NCI-H345 treated with DMSO at 0.1 percent for 48 hours (cell line): ENCODE results near the gene FN1.
"Not testable (repeated sequence)": the region's sequence is repeated elsewhere in the genome, so short reads cannot be mapped to it uniquely, and the experiment has no call there.

Experiments used
- DNase-seq: peaks from one replicate; lab custom pipeline; 2025; ENCODE audit not compliant: unreplicated experiment; lab: John Stamatoyannopoulos, UW

Gene FN1

DNA sequence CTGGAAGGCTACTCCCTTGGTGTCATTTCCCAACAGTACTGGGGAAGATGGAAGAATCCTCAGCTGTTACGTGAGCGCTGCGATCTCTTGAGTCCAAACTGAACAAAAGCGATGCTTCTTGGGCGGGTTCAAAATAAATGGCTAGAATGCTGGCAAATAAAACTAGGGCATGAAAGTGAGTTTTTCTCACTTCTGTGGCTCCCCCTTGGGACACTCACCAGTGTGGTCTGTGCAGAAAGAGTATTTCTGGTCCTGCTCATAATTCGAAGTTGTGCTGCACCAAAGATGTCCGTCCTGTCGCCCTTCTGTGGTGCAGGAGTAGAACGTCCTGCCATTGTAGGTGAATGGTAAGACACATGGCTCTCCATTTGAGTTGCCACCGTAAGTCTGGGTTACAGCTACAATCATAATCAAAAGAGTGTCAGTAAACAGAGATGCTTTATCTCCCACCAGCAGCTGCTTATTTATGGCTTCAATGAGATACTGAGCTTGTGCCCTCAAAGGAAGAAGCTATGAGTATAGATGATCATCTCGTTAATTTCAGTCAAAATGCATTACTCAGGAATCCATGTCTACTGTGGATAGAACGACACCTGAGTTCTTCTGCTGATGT lies 11.8 kb downstream of the FN1 start:
- no peak for DNase-seq

DNA sequence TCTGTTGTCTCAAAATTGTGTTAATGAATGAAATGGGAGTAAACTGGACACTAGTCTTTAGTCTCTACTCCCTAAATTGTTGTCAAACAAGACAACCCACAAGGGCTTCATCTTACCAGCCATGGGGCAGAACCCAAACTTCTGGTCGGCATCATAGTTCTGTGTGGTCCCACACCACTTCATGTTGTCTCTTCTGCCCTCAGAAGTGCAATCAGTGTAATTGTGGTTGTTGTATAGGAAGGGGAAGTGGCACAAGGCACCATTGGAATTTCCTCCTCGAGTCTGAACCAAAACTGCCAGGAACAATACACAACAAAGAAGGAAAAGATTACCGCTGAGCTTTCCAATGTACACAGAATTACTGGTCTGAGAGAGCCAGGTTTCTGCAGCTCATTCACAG lies 12.6 kb downstream of the FN1 start:
- no peak for DNase-seq

DNA sequence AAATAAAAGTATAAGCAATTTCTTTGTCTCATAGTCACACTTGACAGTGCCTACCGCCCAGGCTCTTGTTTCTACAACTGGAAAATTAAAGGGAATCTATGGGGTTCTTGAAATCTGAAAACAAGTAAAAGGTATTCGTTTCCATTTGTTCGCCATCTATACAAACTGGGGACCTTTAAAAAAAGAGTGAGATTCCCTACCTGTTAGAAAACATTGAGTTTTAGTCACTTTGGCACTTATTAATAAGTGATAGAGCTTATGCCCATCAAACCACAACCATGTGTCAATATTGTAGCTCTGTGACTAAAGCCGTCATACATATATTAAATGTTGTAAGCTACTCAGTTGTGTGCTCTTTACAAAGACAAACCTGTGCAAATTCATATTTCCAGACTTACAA lies 13.2 kb downstream of the FN1 start:
- no peak for DNase-seq

DNA sequence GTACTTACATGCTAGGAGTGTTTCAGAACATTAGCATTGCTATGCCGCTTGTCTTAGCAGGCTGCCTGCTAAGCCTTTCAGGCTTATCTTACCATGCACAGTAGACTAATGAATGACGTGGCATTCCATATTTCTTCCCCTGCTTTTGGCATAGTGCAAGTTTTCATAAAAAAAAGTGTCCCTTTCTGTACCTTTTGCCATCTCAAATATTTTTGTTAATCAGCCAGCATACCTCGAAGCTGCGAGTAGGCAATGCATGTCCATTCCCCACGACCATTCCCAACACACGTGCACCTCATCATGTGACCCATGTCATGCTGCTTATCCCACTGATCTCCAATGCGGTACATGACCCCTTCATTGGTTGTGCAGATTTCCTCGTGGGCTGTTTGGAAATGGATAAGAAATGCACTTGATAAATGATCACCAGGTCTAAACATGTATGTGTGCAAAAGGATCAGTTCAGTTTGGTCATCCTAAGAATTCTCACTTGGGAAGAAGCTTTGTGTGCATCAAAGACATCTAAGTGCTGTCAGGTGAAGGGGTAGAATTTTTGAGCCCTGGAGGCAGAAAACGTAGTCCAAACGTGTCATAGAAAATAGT lies 13.9 kb downstream of the FN1 start:
- DNase-seq: no peak

DNA sequence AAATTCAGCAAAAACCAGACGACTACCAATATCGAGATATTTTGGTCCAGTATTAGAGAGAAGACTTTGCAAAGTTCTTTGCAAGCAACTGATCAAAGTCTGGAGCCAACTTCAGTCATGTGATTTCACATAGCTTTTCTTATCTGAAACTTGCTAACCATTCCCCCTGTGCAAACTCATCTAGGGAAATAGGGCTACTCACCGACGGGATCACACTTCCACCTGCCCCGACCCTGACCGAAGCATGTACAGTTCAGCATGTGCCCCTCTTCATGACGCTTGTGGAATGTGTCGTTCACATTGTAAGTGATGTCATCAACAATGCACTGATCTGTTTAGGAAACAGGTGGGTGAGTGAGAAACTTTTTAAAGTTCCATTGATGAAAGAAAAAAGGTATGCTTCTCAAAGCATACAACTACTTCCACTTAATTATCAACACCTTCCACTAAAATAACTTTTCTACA lies 15.4 kb downstream of the FN1 start:
- DNase-seq: no peak

DNA sequence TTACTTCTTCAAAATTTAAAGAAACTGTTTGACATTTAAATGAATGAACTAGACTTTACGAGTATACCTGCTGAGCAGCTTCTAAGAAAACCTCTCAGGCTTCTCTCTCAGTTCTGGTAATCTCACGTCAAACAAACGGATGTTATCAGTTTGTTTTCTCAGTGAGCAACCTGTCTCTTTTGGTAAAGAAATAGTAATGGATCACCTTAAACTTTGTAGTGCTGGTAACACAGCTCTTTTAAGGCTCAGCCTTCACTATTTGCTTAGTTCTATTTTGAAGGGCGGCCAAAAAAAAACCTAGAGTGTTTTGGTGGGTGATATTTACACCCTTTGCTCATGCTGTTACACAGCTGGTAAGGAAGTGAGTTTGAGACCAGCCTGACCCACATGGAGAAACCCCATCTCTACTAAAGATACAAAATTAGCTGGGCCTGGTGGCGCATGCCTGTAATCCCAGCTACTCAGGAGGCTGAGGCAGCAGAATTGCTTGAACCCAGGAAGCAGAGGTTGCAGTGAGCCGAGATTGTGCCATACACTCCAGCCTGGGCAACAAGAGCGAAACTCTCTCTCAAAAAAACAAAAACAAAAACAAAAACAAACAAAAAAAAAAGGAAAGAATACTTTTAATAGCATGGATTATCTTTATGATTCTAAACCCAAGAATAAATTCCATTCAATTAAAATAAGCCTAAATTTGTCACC lies 15.9 kb downstream of the FN1 start:
- no peak for DNase-seq

DNA sequence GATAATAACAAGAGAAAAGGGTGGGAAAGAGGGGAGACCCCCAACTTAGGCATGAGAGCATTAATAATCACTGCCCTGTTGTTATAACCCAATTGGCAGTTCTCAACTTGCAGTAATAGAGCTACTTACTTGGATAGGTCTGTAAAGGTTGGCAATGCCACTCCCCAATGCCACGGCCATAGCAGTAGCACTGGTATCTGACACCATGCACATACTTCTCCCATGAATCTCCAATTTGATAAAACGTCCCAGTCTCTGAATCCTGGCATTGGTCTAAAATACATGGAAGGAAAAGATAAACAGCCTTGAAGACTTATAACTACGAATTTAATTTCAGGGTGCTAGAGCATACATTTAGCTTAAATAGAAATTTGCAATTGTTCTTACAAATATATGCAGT lies 16.8 kb downstream of the FN1 start:
- no peak for DNase-seq

DNA sequence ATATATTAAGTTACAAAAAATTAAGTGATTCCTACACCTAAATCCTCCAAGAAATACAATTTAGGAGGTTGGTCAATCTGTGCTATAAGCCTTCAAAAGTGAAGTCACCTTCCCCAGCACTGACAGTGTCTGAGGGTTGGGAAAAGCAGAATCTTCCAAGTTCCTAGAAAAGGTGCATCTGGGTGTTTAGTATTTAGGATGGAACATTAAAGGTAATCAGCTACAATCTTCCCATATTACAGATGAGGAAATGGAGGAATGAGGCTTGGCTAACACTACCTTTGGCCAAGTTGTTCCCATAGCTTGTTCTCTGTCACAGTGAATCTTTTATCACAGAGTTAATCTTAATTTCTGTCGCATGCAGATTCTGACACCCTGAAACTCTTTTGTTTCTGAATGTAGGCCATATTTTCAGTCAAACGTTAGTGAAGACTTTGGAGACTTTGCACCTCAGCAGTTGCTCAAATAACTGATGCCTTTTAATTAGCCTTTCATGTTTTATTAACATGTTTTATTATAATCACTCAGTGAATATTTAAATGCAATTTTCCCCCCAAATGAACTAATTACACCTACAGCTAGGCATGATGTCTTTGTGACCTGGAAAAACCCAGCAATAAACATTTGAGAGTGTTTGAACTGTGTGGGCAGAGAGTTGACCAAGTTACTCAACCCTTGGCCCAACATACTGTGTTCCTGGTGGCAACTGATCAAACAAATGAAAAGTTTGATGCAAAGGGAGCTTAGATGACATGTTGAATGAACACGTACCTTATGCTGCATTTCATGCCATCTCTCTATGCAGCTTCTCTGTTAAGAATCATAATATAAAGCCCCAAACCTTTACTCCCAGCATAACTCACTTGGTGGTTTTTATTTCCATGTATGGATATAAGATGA lies 17.6 kb downstream of the FN1 start:
- DNase-seq: no peak

DNA sequence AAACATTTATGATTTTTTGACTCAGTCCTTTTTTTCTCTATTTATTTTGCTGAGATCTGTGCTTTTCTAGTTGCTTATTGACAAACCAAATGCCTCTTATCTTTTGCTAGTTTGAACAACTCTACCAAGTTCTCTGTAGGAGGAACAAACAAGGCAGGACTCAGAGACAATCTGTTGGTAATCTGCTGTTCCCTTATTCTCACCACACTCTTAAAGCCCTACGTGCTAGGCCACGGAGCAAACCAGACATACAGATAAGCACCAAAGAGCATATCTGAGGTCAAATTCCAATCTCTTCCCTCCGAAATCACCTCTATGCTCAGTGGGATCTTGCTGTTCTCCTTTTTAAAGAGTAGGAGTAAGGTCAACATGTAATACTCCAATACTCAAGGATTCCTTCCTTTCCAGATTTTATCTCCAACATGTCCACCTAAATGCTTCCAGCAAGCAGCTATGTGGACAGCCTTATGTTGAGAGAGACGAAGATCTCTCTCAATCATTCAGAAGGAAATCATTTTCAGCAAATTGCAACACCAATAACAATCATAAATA lies 18.4 kb downstream of the FN1 start:
- no peak for DNase-seq

DNA sequence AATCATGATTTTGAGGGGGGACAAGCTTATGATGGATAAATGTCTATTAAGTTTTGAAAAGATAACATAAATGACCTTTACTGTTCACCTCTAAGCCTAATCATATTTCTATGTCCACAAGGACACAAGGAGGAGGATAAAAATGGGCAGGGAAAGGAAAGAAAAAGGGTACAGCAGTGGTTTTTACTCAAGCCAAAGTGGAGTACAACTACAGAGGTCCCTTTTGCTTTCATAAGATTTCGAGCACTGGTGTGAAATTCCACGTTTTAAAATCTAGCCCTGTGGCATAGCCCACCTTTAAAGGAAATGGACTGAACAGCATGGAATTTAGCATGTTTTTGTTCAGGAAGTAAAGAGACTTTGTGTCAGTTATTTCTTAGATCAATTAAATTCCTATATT lies 19.2 kb downstream of the FN1 start:
- DNase-seq: no peak

DNA sequence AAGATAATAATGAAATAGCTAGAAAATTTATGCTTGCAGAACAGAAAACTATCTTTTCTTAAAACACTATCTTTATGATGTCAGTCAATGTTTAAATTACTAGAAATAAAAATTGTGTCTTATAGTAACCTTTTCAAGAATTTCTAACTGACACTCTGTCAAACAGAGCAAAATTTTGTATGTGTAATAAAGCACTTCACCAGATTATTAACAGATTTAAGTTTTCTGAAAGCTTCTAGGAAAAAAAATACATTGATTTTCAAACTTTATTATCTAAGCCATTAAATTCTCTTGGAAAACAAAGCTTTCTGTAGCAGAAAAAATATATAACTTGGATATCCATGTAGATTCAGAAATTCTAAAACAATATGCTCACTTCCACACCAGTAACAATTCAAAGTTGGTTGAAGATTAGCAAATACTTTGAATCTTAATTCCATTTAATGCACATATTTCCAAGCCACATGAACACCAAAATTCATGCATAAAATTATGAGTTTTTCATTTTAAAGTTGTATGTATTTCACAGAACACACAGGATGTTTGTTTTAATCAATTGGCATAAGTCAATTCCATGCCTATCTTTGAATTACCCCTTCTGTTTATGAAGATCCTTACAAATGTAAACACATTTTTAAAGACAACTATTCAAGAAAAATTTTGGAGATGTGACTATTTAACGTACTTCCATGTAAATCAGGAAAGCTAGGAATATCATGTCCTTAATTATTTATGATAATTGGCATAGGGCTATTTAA lies 19.9 kb downstream of the FN1 start:
- DNase-seq: no peak

DNA sequence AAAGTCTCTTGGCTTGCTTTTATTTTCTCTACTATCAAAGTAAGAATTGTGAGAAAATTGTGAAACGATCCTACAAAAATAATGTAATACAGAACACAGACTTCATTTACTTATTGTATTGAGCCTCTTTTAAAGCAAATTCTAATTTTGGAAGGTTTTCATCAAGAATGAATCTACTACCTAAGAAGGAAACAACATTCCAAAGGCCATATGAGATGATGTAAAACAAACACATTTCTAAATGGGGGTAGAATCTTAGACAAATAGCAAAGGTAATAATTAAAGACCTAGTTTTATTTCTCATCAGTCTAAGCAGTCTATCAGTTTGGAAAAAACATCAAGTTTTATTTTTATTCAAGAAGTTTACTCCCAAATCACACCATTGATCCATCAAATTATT lies 20.6 kb downstream of the FN1 start:
- no peak for DNase-seq

DNA sequence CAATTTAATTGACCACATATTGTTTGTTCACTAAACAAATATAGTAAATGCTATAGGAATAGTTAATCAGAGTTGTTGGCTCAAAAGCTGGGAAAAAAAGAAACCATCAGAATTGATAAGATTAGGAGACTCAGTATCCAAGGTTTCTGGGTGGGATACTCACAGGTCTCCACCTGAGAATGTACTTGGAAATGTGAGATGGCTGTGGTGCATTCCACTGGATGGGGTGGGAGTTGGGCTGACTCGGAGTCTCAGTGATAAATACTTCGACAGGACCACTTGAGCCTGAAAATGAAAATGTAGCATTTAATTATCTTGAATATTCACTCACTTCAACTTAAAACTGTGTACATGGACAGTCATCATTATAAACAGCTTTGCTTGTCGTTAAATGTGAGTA lies 21.2 kb downstream of the FN1 start:
- no peak for DNase-seq

DNA sequence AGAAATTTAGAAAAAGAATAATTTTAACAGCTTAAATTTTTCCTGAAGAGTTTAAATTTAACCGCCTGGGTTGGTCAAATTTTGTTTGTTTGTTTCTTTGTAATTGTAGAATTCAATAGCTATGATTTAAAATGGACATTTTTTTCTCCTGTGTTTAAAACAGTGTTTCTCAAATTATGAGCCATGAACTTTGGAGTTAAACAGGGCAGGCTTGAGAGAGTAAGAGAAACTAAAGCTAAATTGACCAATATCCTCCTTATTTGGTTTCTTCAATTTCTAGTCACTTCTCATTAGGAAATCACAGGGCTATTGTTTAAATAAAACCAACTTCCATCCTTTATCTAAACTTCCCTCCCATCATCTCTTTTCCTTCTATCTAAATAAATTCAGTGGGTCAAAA lies 21.9 kb downstream of the FN1 start:
- no peak for DNase-seq

DNA sequence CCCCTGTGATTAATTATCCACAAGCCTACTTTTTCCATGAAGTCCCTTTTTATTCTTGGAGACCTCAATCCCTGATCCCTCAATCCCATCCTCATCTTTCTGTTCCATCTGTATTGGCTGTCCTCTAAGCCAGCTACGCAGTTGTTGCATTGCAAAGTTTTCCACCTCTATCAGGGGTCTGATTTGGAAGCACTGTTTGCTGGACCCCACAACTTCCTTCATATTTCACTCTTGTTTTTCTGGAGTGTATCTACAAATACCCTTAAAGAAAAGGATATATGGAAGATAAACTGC lies 22.4 kb downstream of the FN1 start:
- DNase-seq: no peak

DNA sequence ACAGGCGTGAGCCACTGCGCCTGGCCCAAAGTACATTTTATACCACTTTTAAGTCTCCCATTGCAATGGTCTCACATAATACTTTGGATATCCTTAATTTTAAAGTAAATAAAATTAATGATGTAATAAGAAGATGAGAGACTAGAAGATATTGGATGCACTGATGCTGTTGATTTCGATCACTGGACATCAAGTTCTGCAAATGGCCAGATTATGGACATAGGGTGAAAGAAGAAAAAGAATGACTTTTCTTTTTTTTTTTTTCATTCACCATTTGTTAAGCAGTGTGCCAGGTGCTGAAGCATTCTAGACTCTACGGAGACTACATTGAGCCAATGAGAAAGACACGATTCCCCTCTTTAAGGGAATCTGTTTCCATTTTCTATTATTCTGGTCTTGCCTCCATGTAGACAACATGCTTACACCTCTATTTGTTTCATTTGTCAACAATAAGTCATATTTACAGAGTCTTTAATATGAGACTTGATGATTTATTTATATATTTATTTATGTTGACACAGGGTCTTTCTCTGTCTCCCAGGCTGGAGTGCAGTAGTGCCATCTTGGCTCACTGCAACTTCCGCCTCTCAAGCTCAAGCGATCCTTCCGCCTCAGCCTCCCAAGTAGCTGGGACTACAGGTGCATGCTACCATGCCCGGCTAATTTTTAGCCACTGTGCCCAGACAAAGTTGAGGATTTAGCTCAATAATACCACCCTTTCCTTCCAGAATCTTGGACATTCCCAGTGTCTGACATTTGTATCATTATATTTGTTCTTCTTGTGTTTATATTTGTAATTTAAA lies 23.7 kb downstream of the FN1 start:
- no peak for DNase-seq

DNA sequence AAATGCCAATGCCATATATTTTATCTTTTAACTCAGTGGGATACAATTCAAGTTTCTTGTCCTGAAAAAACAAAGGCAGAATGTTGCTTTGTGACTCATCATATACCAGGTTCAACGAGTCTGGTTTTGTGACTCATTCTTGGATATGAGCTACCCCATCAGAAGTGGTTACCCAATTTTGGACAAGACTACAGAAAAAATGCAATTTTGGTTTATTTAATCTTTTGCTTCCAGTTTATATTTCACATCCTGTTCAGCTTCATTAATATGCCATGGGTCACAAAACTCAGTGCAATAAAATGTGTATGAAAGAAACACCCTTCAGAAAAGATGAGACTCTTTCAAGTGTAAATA lies 25.0 kb downstream of the FN1 start:
- DNase-seq: no peak

DNA sequence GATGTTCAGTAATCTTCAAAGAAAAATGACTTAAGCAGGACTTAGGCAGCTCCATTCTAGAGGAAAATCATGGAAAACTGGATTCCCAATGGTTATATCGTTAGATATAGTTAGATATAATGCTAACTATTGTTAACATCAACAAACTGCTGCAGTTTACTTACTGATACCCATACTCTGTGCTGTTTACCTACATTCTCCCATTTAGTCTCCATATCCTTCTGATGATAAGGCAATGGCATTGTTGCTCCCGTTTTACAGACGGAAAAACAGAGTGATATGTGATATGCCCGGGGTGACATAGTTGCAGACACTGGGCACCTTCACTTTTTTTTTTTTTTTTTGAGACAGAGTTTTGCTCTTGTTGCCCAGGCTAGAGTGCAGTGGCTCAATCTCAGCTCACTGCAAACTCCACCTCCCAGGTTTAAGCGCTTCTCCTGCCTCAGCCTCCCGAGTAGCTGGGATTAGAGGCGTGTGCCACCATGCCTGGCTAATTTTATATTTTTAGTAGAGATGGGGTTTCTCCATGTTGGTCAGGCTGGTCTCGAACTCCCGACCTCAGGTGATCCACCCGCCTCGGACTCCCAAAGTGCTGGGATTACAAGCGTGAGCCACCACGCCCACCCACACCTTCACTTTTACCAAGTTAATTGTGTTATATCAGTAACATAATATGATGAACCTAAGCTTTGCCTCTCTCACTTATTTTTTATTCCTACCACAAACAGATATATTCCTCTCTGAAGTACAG lies 25.5 kb downstream of the FN1 start:
- not testable (repeated sequence) for DNase-seq

DNA sequence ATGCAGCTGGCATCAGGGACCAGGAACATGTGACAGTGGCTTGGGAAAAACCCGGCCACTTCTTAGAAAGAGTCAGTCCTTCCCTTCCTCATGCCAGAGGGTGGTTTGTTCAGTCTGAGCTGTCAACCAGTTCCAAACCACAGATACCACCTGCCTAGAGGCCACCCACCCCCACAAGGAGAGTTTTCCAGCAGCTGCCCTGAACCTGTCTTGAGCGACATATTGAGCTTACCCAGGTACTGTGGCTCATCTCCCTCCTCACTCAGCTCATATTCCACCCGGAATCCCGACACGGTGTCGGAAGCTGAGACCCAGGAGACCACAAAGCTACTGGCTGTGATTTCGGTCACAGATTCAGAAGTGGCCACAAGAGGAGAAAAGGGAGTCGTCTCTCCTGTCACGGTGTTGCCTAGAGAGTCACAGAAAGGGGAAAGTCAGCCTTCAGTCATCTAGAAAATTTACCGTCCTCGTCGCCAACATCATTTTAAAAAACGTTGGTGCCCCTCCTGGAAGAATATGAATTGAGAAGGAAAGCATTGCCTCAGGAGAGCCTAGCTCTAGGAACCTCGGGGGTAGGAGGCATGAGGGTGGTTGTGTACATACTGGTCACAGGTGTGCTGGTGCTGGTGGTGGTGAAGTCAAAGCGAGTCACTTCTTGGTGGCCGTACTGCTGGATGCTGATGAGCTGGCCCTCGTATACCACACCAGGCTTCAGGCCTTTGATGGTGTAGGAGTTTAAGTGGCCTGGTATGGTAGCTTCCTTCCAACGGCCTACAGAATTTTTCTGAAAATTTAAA lies 26.3 kb downstream of the FN1 start:
- DNase-seq: no peak
